Esophagus (tissue), 2 donors: ENCODE data around the gene UNC13B. TPM values are rescaled to one million over a fixed set of nuclear protein-coding genes. Genes with fewer than 3 reads are reported as not detected.

Source experiments
- H3K27ac ChIP-seq, 2 donors: one replicate each; pipeline ENCODE4 v1.5.1; 2013; ENCODE audit warnings: low read depth in 2 of 2, mild to moderate bottlenecking in 2 of 2, inconsistent platforms in 1 of 2, low read length in 1 of 2, moderate library complexity in 1 of 2
- H3K27me3 ChIP-seq, 2 donors: one replicate each; pipeline ENCODE4 v1.6.1; 2013; ENCODE audit warnings: low read length in 2 of 2, control low read depth in 1 of 2, mild to moderate bottlenecking in 1 of 2; ENCODE audit not compliant: insufficient read depth in 2 of 2, control insufficient read depth in 1 of 2
- H3K36me3 ChIP-seq, 2 donors: one replicate each; pipeline ENCODE4 v1.6.1; 2013; ENCODE audit warnings: low read length in 1 of 2; ENCODE audit not compliant: control insufficient read depth in 2 of 2, insufficient read depth in 2 of 2
- H3K4me1 ChIP-seq, 2 donors: one replicate each; pipeline ENCODE4 v1.6.1; 2013; ENCODE audit warnings: low read length in 1 of 2; ENCODE audit not compliant: control insufficient read depth in 2 of 2, insufficient read depth in 2 of 2
- H3K4me3 ChIP-seq, 2 donors: one replicate each; pipeline ENCODE4 v1.5.1; 2013; ENCODE audit warnings: low read length in 2 of 2, mild to moderate bottlenecking in 2 of 2, low read depth in 1 of 2, moderate library complexity in 1 of 2
- H3K9me3 ChIP-seq, 2 donors: one replicate each; pipeline ENCODE4 v1.6.1; 2013; ENCODE audit warnings: mild to moderate bottlenecking in 2 of 2, low read depth in 1 of 2, low read length in 1 of 2, moderate library complexity in 1 of 2; ENCODE audit not compliant: control insufficient read depth in 2 of 2, insufficient read depth in 1 of 2
- WGBS, 2 donors: extraction: QIAGEN DNeasy Blood & Tissue Kit; methylation state at CpG; one replicate each; pipeline ENCODE4 v1.1.7; 2013; 5-methylcytosine and 5-hydroxymethylcytosine counted together
- polyA plus RNA-seq, 2 donors: library from polyadenylated mRNA; stranded (reverse); fragments of 200-250 nt; gene quantifications; one replicate each; pipeline ENCODE4 v1.2.3, GENCODE V29; 2013
- donor health status: healthy with polysubstance abuse.
- donor health status: Bipolar disorder and iron deficiency.

The UNC13B gene
- polyA plus RNA-seq, 2 donors: 11.3 to 15.6 TPM

- H3K36me3 ChIP-seq: no peaks in the 10 kb centered on the region
- 91 to 96% methylated on average over 2 of the region's 2 CpGs for WGBS, 2 donors
- H3K4me3 ChIP-seq: no peak overlapping the region
- H3K9me3 ChIP-seq: no peaks in the 10 kb centered on the region
- H3K27ac ChIP-seq: no peak overlapping the region
- H3K4me1 ChIP-seq: no peaks in the 10 kb centered on the region
- no peaks in the 10 kb centered on the region for H3K27me3 ChIP-seq
Observed at GRCh38 chr9:35262064-35262463, 100.3 kb downstream of the UNC13B start.

- Histone ChIP-seq H3K4me3 (no peak overlapping the region), H3K4me1 (no peaks in the 10 kb centered on the region), H3K36me3 (no peaks in the 10 kb centered on the region), H3K27ac (no peak overlapping the region), H3K27me3 (no peaks in the 10 kb centered on the region), H3K9me3 (no peaks in the 10 kb centered on the region)
Observed at GRCh38 chr9:35267710-35268109, 105.9 kb downstream of the UNC13B start.

- WGBS, 2 donors: 51 to 71% methylated on average over 1 of the region's 1 CpG
- H3K4me1 ChIP-seq: no peaks in the 10 kb centered on the region
- no peak overlapping the region for H3K27ac ChIP-seq
Observed at GRCh38 chr9:35269919-35270318, 108.1 kb downstream of the UNC13B start.

GRCh38 chr9:35271637-35272036 is 109.8 kb downstream of the UNC13B start:
- Histone ChIP-seq H3K9me3 (no peaks in the 10 kb centered on the region), H3K4me3 (no peak overlapping the region), H3K36me3 (no peaks in the 10 kb centered on the region), H3K27me3 (no peaks in the 10 kb centered on the region), H3K27ac (no peak overlapping the region), H3K4me1 (no peaks in the 10 kb centered on the region)
- 36 to 61% methylated on average over 2 of the region's 2 CpGs for WGBS, 2 donors

More at GRCh38 chr9:35269919-35270318, 108.1 kb downstream of the UNC13B start:
- H3K4me3 ChIP-seq: no peak overlapping the region
- H3K27me3 ChIP-seq: no peaks in the 10 kb centered on the region
- no peaks in the 10 kb centered on the region for H3K36me3 ChIP-seq
- no peaks in the 10 kb centered on the region for H3K9me3 ChIP-seq

- no peak overlapping the region for H3K4me3 ChIP-seq
- H3K9me3 ChIP-seq: no peaks in the 10 kb centered on the region
- H3K27me3 ChIP-seq: no peaks in the 10 kb centered on the region
- no peak overlapping the region for H3K27ac ChIP-seq
- no peaks in the 10 kb centered on the region for H3K36me3 ChIP-seq
- no peaks in the 10 kb centered on the region for H3K4me1 ChIP-seq
- 56 to 75% methylated on average over 2 of the region's 2 CpGs for WGBS, 2 donors
Observed at GRCh38 chr9:35272989-35273388, 111.2 kb downstream of the UNC13B start.

- Histone ChIP-seq H3K4me3 (no peak overlapping the region), H3K27ac (no peak overlapping the region), H3K27me3 (no peaks in the 10 kb centered on the region), H3K4me1 (no peaks in the 10 kb centered on the region), H3K36me3 (no peaks in the 10 kb centered on the region), H3K9me3 (no peaks in the 10 kb centered on the region)
- WGBS, 2 donors: 84 to 85% methylated on average over 5 of the region's 5 CpGs
Observed at GRCh38 chr9:35273591-35273990, 111.8 kb downstream of the UNC13B start.

- no peaks in the 10 kb centered on the region for H3K27me3 ChIP-seq
- no peaks in the 10 kb centered on the region for H3K9me3 ChIP-seq
- WGBS, 2 donors: 84 to 88% methylated on average over 2 of the region's 2 CpGs
- H3K4me1 ChIP-seq: no peaks in the 10 kb centered on the region
- no peak overlapping the region for H3K4me3 ChIP-seq
- no peaks in the 10 kb centered on the region for H3K36me3 ChIP-seq
- H3K27ac ChIP-seq: no peak overlapping the region
Observed at GRCh38 chr9:35274993-35275392, 113.2 kb downstream of the UNC13B start.

- Histone ChIP-seq H3K9me3 (no peaks in the 10 kb centered on the region), H3K27me3 (no peaks in the 10 kb centered on the region), H3K4me3 (no peak overlapping the region), H3K27ac (no peak overlapping the region), H3K4me1 (no peaks in the 10 kb centered on the region), H3K36me3 (no peaks in the 10 kb centered on the region)
- 49 to 52% methylated on average over 1 of the region's 1 CpG for WGBS, 2 donors
Observed at GRCh38 chr9:35277171-35277520, 115.3 kb downstream of the UNC13B start.

- Histone ChIP-seq H3K4me3 (no peak overlapping the region), H3K9me3 (no peaks in the 10 kb centered on the region), H3K36me3 (no peaks in the 10 kb centered on the region), H3K27ac (no peak overlapping the region), H3K27me3 (no peaks in the 10 kb centered on the region), H3K4me1 (no peaks in the 10 kb centered on the region)
- WGBS, 2 donors: 58 to 66% methylated on average over 7 of the region's 7 CpGs
Observed at GRCh38 chr9:35277628-35278359, 116.0 kb downstream of the UNC13B start.

GRCh38 chr9:35279946-35280345 is 118.1 kb downstream of the UNC13B start:
- Histone ChIP-seq H3K27ac (no peak overlapping the region), H3K36me3 (no peaks in the 10 kb centered on the region), H3K27me3 (no peaks in the 10 kb centered on the region), H3K4me1 (no peaks in the 10 kb centered on the region), H3K4me3 (no peak overlapping the region), H3K9me3 (no peaks in the 10 kb centered on the region)
- WGBS, 2 donors: 82 to 87% methylated on average over 2 of the region's 2 CpGs
